ENCODE measurements around the gene PCSK2.

DNA sequence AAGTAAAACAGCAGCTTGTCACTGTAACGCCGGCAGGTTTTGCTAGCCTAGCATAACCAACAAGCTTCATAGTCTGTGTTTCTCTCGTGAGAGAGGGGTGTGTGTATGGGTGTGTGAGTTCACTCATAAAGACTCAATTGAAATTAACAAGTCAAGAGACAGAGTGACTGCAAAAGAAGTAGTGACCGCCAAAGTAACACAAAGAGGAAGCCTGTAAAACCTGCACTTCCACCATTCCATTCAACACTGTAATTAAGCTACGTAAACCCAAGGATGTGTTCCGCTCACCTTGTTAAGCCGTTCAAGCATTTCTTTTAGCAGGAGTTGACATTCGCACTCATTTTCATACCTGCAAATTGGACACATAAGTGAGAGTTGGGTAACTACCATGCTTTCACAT, 297.7 kb downstream of the PCSK2 start:
- no peak for TF ChIP-seq CTCF (IDR thresholded peaks at IDR 0.05 in 4 of 5, conservative IDR thresholded peaks at IDR 0.05 in 1 of 5)
- TF ChIP-seq POLR2A (IDR thresholded peaks at IDR 0.05) = no peak
